OCI-LY3 (cell line): ENCODE results near the gene EML1.

Experiments
- H2AFZ ChIP-seq: fragments of 200-600, 300-600 bp; shearing (Covaris generic); 2 replicates; pipeline ENCODE4 v1.6.0; 2014; ENCODE audit warnings: antibody characterized with exemption, low read depth, low read length
- H3K27ac ChIP-seq: fragments of 200-600, 300-600 bp; sonication (generic); 2 replicates; pipeline ENCODE4 v1.5.1; 2014; ENCODE audit warnings: mild to moderate bottlenecking, low read length, moderate library complexity, mixed read lengths
- H3K27me3 ChIP-seq: fragments of 200-600, 300-600 bp; sonication (generic); 2 replicates; pipeline ENCODE4 v1.6.1; 2014; ENCODE audit warnings: low read depth, low read length, mixed read lengths
- H3K36me3 ChIP-seq: fragments of 200-600, 300-600 bp; sonication (generic); replicated peaks from 2 replicates; pipeline ENCODE3; 2014; ENCODE audit warnings: low read depth, low read length, mixed read lengths
- H3K4me1 ChIP-seq: fragments of 300-600, 200-600 bp; sonication (generic); 2 replicates; pipeline ENCODE4 v1.6.1; 2014; ENCODE audit warnings: low read length, mixed read lengths
- H3K4me2 ChIP-seq: fragments of 200-600, 300-600 bp; sonication (generic); 2 replicates; pipeline ENCODE4 v1.6.1; 2014; ENCODE audit warnings: low read length, mixed read lengths
- H3K4me3 ChIP-seq: fragments of 300-600, 200-600 bp; sonication (generic); 2 replicates; pipeline ENCODE4 v1.5.1; 2014; ENCODE audit warnings: antibody characterized with exemption, mild to moderate bottlenecking, low read length, moderate library complexity
- H3K79me2 ChIP-seq: fragments of 300-600, 200-600 bp; shearing (Covaris generic); 2 replicates; pipeline ENCODE4 v1.6.1; 2014; ENCODE audit warnings: mild to moderate bottlenecking, low read length, mixed read lengths
- H3K9ac ChIP-seq: fragments of 300-600, 200-600 bp; shearing (Covaris generic); 2 replicates; pipeline ENCODE4 v1.6.0; 2014; ENCODE audit warnings: mild to moderate bottlenecking, low read length, moderate library complexity
- H3K9me3 ChIP-seq: fragments of 200-600, 300-600 bp; shearing (Covaris generic); 2 replicates; pipeline ENCODE4 v1.6.1; 2014; ENCODE audit warnings: low read length, mixed read lengths; ENCODE audit not compliant: insufficient read depth
- H4K20me1 ChIP-seq: fragments of 200-600, 300-600 bp; sonication (generic); 2 replicates; pipeline ENCODE4 v1.6.1; 2016; ENCODE audit warnings: low read length, mixed read lengths; ENCODE audit not compliant: insufficient read depth
- CTCF ChIP-seq: fragments of 200-600, 300-600 bp; sonication (generic); IDR thresholded peaks from 2 replicates; pipeline ENCODE4 v1.5.1; 2014; ENCODE audit warnings: antibody characterized with exemption, low read length, low read depth
- EZH2phosphoT487 ChIP-seq: fragments of 200-600 bp; shearing (Covaris generic); IDR thresholded peaks from 2 replicates; pipeline ENCODE4 v1.6.1; 2018; ENCODE audit warnings: antibody characterized with exemption, mixed run types, low read depth

Gene EML1

DNA sequence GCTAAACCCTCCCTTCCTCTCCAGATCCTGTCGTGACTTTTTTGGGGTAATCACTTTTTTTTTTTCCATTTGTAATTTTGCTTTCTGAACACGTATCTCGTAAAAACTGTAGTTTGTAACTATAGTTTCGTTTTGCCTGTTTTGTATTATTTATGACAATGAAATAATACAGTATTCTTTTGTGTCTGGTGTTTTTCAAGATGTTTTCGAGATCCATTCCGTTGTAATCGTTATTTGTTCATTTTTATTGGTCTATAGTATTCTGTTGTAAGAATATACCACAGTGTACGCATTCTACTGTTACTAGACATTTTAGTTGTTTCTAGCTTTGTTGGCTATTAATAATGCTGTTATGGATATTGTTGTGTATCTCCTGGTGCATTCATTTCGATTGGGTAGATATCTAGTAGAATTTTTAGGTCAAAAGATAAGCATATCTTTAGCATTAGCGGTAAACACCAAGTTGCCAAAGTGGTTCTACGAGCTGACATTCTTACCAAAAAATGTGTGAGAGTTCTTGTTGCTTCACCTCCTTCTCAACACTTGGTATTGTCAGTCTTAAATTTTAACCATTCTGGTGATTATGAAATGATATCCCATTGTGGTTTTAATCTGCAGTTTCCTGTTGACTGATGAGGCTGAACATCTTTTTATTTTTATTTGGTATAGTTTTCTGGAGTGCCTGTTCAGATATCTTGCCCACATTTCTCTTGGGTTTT lies 179.7 kb downstream of the EML1 start:
- Histone ChIP-seq H3K4me1 (peaks cover 12% of the 10 kb centered on the region), H3K9ac (peak overlapping the region; percentile 67), H3K27ac (no peak overlapping the region), H3K9me3 (no peaks in the 10 kb centered on the region), H3K4me2 (peak overlapping the region; percentile 86), H3K79me2 (peaks cover 24% of the 10 kb centered on the region), H3K27me3 (peaks cover 21% of the 10 kb centered on the region), H3K4me3 (peak overlapping the region; percentile 92), H3K36me3 (no peaks in the 10 kb centered on the region), H4K20me1 (no peaks in the 10 kb centered on the region), H2AFZ (no peak overlapping the region)
- TF ChIP-seq EZH2phosphoT487 (no peak), CTCF (no peak)

DNA sequence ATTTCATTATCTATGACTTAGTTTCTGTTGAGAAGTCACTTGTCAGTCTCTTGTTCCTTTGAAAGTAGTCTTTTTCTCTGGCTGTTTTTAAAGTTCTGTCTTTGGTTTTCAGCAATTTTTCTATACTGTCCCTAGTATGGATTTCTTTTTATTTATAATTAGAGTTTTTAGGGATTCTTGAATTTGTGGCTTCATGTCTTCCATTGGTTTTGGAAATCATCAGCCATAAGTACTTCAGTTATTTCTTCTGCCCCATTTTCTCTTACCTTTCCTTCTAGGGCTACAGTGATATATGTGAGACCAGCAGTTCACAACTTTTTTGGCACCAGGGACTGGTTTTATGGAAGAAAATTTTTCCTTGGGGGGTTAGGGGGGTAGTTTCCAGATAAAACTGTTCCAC lies 182.0 kb downstream of the EML1 start:
- peaks cover 3% of the 10 kb centered on the region; the same call in 1 of the 2 replicates for H3K27me3 ChIP-seq
- no peak overlapping the region for H3K27ac ChIP-seq
- TF ChIP-seq EZH2phosphoT487 = no peak
- no peak for TF ChIP-seq CTCF
- H2AFZ ChIP-seq = no peak overlapping the region
- H3K36me3 ChIP-seq = no peaks in the 10 kb centered on the region
- H4K20me1 ChIP-seq = no peaks in the 10 kb centered on the region
- no peaks in the 10 kb centered on the region for H3K9me3 ChIP-seq
- H3K4me1 ChIP-seq = peaks cover 12% of the 10 kb centered on the region
- no peak overlapping the region for H3K9ac ChIP-seq
- H3K4me3 ChIP-seq = no peak overlapping the region
- no peak overlapping the region for H3K4me2 ChIP-seq
- peaks cover 24% of the 10 kb centered on the region for H3K79me2 ChIP-seq

DNA sequence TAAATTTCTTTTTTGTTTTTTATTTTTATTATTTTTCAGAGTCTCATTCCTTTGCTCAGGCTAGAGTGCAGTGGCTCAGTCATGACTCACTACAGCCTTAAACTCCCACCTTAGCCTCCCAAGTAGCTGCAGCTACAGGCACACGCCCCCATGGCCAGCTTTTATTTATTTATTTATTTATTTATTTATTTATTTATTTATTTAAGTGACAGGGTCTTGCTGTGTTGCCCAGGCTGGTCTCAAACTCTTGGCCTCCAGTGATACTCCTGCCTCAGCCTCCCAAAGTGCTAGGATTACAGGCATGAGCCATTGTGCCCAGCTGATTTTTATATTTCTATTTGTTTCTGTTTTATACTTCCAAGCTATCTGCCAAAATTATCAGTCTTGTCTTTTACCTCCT lies 182.8 kb downstream of the EML1 start:
- Histone ChIP-seq H3K9ac (no peak overlapping the region), H3K27ac (no peak overlapping the region), H3K27me3 (no peaks in the 10 kb centered on the region), H3K79me2 (peaks cover 24% of the 10 kb centered on the region), H3K4me2 (no peak overlapping the region), H3K4me1 (peaks cover 9% of the 10 kb centered on the region), H3K4me3 (no peak overlapping the region), H3K9me3 (no peaks in the 10 kb centered on the region), H3K36me3 (no peaks in the 10 kb centered on the region), H2AFZ (no peak overlapping the region), H4K20me1 (no peaks in the 10 kb centered on the region)
- no peak for TF ChIP-seq CTCF
- TF ChIP-seq EZH2phosphoT487 = no peak

DNA sequence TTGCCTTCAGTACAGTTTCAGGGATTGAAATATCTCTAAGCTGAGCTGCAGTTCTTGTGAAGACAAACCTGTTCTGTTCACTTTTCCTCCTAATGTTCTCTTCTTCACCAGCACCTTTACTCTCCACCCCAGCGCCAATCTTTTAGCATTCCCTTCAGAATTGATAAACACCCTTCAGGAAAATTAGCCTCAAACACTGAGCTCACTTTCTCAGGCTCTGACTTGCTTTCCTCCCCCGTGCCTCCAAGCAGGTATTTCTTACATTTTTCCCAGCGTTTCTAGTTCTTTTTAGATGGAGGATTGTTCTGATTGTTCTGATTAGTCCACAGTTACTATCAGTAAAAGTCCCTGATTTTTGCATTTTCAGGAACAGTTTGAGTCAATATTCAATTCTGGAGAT lies 183.5 kb downstream of the EML1 start:
- no peak overlapping the region for H3K4me2 ChIP-seq
- no peaks in the 10 kb centered on the region for H3K36me3 ChIP-seq
- no peak overlapping the region for H3K4me3 ChIP-seq
- no peak overlapping the region for H3K27ac ChIP-seq
- no peaks in the 10 kb centered on the region for H3K27me3 ChIP-seq
- no peak overlapping the region for H2AFZ ChIP-seq
- H3K9me3 ChIP-seq = no peaks in the 10 kb centered on the region
- peaks cover 24% of the 10 kb centered on the region for H3K79me2 ChIP-seq
- TF ChIP-seq CTCF (no peak), EZH2phosphoT487 (no peak)
- no peaks in the 10 kb centered on the region for H4K20me1 ChIP-seq
- H3K4me1 ChIP-seq = peaks cover 8% of the 10 kb centered on the region
- H3K9ac ChIP-seq = no peak overlapping the region
